Measurements from ENCODE around the gene RAX2.
"Not testable (repeated sequence)": the region's sequence is repeated elsewhere in the genome, so short reads cannot be mapped to it uniquely, and the experiment has no call there.

RAX2 gene

DNA sequence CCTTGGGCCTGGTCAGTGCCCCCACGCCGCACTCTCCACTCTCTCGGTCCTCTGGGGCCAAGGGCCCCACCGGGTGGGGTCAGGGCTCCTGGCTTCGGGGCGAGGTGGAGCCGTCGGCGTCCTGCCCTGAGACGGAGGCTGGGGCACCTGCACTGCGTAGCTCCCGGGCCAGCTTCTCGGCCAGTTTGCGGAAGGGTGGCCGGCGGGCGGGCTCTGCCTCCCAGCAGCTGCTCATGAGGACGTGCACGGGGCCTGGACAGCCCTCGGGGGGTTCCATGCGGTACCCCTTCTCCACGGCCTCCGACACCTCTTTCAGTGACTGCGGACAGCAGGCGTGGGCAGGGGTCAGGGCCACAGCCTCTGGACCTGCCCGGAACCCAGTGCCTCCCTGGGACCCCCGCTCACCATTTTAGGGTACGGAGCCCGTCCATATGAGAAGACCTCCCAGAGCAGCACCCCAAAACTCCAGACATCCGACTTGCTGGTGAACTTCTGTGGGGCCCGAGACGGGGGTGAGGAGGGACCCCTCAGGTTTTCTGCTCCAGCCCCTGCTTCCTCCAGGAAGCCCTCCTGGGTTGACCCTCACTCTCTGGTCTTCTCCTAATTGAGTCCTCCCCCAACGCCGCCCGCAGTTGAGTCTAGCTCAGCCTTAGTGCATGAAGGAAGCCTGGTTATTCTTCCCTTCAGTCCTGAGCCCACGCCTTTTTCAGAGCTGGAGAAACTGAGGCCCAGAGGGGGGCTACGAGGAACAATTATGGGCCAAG is 6.3 kb upstream of the RAX2 start:
- no peak for DNase-seq (ENCODE audit: low read depth in 2 of 3, low spot score in 2 of 3)

DNA sequence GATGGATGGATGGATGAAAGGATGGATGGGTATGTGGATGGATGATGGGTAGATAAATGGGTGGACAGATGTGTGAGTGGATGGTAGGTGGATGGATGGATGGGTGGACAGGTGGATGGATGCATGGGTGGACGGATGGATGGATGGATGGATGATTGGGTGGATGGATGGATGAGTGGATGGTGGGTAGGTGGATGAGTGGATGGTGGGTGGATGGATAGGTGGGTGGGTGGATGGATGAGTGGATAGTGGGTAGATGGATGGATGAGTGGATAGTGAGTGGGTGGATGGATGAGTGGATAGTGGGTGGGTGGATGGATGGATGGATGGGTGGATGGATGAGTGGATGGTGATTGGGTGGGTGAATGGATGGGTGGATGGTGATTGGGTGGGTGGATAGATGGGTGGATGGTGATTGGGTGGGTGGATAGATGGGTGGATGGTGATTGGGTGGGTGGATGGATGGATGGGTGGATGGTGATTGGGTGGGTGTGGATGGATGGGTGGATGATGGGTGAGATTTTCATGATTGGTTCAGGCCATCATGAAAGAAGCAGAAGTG is 4.5 kb upstream of the RAX2 start:
- DNase-seq (ENCODE audit: low read depth in 2 of 3, low spot score in 2 of 3) = no peak

DNA sequence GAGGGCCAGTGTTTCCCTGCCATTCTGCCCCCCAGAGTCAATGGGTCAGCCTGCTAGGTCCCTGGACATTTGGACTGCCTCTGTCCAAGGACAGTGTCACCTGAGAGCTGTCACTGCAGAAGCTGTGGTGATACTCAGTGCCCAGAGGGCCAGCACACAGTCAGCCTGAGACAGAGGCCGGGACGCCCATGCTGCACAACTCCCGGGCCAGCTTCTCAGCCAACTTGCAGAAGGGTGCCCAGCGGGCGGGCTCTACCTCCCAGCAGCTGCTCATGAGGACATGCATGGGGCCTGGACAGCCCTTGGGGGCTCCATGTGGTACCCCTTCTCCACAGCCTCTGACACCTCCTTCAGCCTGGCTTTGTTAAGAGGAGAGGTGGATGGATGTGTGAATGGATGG is 3.8 kb upstream of the RAX2 start:
- no peak for DNase-seq (ENCODE audit: low read depth in 2 of 3, low spot score in 2 of 3)

DNA sequence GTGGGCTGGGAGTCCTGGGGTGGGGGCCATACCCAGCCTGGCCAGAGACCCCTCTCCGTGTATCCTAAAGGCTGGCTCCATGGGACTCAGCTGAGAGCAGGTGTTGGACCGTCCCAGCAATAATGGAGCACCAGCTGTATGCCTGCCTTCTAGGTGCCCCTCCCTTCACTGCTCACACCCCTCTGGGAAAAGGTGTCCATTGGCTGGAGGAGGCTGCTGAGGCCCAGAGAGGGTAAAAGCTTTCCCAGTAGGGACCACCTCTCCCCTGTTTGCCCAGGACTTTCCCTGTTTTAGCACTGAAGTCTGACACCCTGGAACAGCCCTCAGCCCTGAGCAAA is 3.3 kb upstream of the RAX2 start:
- DNase-seq (ENCODE audit: low read depth in 2 of 3, low spot score in 2 of 3) = no peak

DNA sequence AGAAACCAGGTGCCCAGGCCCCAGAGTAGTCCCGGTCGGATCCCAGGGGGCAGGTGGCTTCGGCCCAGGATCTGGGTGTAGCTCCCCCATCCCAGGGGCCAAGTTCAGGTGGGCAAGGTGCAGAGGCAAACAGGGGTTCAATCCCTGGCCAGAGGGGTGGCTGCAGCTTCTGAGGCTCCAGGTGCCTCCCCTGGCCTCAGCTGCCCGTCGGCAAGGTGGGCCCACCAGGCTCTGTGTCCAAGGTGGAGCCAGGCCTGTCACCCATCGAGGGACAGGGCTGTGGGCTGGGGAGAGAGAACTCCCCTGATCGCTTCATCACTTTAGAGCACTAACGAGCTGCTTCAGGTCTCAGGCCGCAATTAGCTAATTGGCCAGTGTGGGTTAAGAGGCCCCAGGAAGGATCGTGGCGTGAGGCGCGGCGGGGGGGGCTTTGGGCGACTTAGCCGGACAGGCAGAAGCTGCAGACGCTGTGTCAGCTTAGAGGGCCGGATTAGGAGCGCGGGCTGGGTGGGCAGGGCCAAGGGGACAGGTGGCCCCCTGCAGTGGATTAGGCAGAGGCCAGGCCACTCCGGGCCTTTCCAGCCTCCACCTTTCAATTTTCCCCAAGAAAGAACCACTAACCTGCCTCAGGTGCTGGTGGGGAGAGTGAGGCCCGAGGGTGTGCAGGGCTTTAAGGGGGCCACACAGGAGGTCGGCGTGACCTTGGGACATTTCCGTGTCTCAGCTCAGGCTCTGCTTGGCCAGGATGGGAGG is 2.8 kb upstream of the RAX2 start:
- no peak for DNase-seq (ENCODE audit: low read depth in 2 of 3, low spot score in 2 of 3)

DNA sequence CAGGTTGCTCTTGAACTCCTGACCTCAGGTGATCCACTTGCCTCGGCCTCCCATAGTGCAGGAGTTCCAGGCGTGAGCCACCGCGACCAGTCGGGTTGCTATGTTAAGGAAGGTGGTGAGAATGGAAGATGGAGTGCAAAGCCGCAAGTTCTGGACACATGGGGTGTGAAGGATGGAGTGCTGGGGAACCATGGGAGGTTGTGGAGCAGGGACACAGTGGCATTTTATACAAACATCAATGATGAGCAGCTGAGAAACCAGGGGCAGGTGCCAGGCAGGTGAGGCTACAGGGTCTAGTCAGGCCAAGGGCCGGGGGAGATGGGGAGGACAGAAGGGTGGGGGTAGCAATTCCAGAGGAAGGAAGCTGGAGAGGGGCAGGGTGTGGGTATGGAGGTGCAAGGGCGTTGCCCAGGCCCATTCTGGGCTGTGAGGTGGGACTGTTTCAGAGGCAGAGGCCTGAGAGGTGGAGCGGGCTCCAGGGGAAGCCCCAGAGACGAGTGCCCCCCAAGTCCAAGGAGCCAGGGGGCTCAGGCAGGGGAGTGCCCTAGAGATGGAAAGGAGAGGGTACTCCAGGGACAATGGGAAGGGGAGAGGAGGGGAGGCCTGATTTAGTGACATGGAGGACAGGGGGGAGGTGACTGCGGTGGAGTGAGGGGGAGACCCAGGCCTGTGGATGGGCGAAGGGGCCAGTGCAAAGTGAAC is 1.9 kb upstream of the RAX2 start:
- DNase-seq (ENCODE audit: low read depth in 2 of 3, low spot score in 2 of 3) = no peak

DNA sequence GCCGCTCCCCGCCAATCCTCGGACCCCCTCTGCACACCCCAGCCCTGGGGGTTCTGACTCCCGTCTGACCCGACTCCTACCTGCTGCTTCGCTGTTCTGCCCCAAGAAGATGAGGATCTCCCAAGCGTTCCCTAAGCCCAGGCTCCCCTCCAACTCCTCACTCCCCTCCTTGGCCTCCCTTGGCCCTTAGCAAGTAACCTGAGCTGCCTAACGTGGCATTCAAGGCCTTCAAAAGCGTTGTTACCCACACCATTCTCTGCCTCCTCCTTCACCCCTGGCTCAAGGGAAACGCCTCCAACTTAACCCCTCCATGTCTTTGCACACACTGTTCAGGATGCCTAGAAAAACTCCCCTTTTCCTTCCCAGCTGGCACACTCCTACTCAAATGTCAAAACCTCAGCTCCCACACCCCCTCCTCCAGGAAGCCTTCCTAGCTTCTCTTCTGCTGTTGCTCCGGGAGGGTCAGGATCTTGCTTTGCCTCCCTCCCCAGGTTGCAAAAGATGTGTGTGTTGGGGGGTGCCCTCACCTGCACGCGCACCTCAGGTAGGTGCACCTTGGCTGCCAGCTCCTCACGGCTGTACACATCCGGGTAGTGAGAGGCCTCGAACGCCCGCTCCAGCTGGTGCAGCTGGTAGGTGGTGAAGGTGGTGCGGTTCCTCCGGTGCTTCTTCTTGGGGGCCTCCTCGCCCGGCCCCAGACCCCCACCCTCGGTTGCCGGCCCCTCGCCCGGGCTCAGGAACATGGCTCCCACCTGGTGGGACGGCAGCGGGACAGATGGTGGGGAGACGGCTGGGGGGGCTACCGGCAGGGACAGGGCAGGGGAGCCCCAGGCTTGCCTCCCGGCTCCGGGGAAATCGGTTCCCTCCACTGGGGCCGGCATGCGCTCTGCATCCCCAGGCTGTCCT is 775 bp downstream of the RAX2 start:
- no peak for DNase-seq (ENCODE audit: low read depth in 2 of 3, low spot score in 2 of 3)

DNA sequence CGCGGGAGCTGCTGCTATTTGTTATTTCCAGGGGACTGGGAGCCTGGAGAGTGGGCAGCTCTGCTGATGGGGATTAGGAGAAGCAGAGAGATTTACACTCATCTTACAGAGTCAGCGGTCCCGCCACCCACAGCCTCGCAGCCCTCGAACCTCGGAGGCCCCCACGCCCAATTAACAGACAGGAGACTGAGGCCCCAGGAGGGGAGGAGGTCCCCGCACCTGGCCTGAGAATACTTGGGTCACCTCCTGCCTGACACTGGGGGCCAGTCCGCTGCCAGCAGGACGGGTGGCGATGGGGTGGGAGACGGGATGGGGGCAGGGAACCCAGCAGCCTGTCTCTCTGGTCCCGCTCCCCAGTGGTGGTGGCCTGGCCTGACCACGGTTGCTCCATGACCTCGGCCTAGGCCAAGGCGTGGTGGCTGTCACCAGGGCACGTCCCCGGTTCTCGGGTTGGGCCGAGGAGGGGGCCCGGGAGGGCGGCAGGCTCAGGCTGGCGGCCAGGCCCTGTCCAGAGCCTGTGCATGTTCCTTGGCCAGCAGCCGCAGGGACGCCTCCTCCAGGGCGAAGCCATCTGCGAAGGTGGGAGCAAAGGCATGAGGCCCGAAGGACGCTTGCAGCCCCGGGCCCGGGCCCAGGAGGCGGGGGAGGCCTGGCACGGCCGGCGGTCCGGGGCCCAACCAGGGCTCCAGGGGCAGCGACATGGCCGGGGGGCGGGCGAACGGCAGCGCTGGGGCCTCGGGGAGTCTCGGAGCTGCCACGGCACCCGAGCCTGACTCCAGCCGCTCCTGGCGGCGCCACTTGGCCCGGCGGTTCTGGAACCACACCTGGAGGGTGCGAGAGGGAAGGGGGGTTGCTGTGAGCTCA is 1.7 kb downstream of the RAX2 start:
- DNase-seq (ENCODE audit: low read depth in 2 of 3, low spot score in 2 of 3) = no peak

DNA sequence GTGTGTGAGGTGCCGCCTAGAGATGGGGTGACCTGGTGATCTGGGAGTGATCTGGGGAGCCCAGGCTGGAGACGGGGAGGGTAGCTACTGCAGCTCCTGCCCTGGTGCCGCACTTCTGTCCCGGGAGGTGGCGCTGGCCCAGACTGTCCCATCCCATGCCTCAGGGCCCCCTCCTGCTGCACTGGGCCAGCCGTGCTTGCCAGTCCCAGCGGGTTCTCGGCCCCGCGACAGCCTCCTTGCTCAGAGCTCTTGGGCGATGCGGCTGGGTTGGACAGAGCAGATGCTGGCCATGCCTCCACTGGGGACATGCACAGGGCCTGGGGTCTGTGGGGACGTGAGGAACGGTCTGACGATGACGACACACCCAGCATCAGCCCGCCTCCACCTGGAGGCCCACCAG is 2.5 kb downstream of the RAX2 start:
- no peak for DNase-seq (ENCODE audit: low read depth in 2 of 3, low spot score in 2 of 3)

DNA sequence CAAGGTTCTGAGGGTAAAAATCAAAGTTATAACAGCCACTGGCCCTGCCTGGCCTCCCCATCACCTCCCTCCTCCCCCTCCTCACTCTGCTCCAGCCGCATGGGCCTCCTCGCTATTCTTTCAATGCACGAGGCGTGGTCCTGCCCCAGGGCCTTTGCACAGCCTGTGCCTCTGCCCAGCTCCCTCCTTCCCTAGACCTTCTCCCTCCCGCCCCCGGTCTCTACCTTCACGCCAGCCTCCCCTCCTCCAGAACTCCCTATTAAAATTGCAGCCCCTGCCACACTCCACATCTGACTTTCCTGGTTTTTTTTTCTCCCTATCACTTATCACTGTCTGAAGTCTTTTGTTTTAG is 3.3 kb downstream of the RAX2 start:
- no peak for DNase-seq (ENCODE audit: low read depth in 2 of 3, low spot score in 2 of 3)

DNA sequence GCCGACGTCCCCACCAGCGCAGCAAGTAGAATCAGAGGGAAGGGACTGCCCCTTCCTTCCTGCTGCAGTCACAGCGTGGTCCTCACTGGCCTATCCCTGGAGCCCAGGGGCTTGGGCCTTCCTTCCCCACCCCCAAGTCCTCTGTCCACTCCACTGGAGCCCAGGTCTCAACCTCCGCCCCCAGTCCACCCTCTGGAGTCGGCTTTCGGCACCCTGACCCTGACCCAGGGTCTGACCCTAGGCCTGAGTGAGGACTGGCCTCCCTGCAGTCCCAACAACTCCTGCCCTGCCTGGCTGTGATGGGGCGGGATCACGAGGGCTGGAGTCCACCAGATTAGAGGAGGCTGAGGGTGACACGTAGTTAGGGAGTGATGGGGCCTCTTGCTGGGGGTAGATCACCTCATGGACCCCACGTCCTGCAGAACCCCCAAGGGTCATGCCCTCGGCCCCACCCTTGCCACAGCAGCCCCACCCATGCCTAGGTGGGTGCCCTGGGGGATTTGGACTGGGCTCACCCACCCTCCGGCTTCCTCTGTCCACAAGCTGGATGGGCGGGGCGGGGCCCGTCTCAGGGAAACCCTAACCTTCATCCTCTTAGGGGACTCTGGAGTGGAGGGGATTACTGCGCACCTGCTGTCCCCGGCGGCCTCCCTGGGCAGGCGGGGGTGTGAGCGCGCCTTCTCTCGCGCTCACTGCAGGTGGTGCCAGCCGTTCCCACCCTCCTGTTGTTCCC is 3.8 kb downstream of the RAX2 start:
- no peak for DNase-seq (ENCODE audit: low read depth in 2 of 3, low spot score in 2 of 3)

DNA sequence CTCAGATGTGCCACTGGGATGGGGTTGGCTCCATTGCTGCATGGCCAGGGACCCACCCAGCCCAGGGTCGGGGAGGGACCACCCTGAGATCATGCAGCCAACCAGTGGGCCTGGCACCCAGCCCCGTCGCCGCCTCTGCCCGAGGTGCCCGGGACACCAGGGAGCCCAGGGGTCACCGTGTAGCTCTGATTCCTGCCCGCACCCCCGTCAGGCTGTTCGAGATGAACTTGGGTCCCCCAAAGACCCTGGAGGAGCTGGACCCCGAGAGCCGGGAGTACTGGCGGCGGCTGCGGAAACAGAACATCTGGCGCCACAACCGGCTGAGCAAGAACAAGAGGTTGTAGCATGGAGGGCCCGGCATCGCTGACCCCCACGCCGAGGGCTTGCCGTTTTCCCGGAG is 5.0 kb downstream of the RAX2 start:
- DNase-seq (ENCODE audit: low read depth in 2 of 3, low spot score in 2 of 3) = no peak

DNA sequence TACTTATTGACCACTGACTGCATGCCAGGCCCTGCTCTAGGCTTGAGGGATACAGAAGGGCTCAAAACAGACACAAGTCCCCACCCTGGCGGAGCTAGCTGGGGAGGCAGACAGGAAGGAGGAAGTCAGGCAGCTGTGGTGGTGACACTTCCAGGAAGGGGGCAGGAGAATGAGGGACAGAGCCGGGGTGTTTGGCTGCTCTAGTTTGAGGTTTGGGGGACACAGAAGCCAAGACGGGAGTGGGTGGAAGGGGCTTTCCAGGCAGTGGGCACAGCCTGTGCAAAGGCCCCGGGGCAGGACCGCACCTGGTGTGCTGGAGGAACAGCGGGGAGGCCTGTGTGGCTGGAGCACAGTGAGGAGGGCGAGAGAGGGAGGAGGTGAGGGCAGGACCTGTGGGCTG is 5.5 kb downstream of the RAX2 start:
- no peak for DNase-seq (ENCODE audit: low read depth in 2 of 3, low spot score in 2 of 3)

DNA sequence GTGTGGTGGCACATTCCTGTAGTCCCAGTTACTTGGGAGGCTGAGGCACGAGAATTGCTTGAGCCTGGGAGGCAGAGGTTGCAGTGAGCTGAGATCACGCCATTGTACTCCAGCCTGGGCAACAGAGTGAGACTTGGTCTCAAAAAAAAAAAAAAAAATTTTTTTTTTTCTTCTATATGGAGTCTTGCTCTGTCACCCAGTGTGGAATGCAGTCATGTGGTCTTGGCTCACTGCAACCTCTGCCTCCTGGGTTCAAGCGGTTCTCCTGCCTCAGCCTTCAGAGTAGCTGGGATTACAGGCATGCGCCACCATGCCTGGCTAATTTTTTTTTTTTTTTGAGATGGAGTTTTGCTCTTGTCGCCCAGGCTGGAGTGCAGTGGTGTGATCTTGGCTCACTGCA is 6.3 kb downstream of the RAX2 start:
- not testable (repeated sequence) for DNase-seq (ENCODE audit: low read depth in 2 of 3, low spot score in 2 of 3)

DNA sequence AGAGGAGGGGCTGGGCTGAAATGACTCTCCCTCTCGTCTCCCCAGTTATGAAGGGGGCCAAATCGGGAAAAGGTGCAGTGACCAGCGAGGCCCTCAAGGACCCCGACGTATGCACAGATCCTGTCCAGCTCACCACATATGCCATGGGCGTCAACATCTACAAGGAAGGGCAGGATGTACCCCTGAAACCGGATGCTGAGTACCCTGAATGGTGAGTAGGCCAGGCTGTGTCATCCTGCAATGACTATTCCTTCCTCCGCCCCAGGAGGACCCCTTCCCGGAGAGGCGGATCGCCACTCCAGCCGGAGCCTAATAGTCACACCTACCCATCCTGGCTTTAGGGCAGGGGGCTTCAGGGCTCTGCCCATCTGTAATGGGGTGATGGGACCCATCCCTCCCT is 6.9 kb downstream of the RAX2 start:
- DNase-seq (ENCODE audit: low read depth in 2 of 3, low spot score in 2 of 3) = no peak

DNA sequence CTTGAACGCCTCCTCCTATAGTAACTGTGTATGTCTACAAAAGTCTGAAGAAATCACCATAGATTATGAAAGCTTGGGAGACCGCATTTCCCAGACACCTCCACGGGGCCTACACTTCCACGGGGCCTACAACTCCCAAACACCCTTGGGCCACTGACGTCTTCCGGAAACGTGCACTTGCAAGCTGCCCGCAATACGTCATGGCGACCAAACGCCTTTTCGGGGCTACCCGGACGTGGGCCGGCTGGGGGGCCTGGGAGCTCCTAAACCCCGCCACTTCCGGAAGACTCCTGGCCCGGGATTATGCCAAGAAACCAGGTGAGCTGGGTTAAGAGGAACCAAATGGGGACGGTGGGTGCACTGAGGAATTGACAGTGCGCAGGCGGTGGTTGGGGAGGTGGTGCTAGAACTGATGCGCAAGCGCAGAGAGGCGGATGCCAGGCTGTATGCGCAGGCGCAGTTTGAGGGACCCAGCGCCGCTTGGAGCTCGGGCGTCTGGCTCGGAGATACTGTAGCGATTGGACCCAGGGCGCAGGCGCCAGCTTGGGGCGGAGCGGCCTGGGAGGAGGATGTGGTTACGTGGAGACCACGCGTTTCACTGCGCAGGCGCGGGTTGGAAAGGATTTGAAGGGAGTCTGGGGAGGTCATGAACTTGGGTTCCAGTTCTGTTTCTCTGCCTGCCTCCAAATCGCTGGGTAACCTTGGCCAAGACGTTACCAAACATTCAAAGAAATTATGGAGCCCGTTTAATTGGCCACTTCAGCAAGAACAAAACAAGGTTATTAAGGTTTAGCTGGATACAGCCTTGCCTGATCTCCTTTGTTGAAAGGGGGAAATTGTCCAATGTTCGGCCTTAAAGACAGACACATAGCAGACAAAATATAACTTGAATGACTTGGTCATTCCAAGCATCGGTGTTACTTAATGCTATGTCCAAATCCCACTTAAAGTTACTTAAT is 9.2 kb downstream of the RAX2 start, which contains the start of gene MRPL54:
Gene MRPL54, plus strand, starts transcription at position 182 of the 959 bp plus-strand sequence. Its CDS starts 19 bp downstream, at position 201.
- DNase-seq (ENCODE audit: low read depth in 2 of 3, low spot score in 2 of 3) = peak; percentile 93 to 99 (median 99)

DNA sequence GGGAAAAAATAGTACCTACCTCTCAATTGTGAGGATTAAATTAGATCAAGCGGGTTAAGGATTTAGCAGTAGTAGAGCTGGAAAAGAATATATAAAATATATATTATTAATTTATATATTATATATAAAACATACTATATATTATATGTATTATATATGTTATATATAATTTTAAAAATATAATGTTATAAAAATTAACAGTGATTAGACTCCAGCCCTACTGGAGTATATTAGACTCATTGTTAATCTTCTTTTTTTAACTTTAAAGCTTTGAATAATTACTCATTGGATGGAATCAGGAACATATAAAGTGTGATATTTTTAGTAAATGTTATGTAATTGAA is 9.9 kb downstream of the RAX2 start:
- DNase-seq (ENCODE audit: low read depth in 2 of 3, low spot score in 2 of 3) = no peak
